ENCODE data around the gene CHTF18. TPM values are rescaled to one million over a fixed set of nuclear protein-coding genes. Genes with fewer than 3 reads are reported as not detected.
"Not testable (repeated sequence)": the region's sequence is repeated elsewhere in the genome, so short reads cannot be mapped to it uniquely, and the experiment has no call there.

CHTF18 gene
- total RNA-seq, 1 donor from 2014 or later, result 49.7 TPM

GRCh38 chr16:769184-769784 lies 19.1 kb upstream of the CHTF18 start:
- no peak for TF ChIP-seq CTCF (conservative IDR thresholded peaks at IDR 0.05; ENCODE audit: low read depth, low read length)
- DNase-seq (ENCODE audit: low read depth), result no peak
- H3K4me3 ChIP-seq (ENCODE audit: low read depth, low read length), result no peak overlapping the region

- no peak for TF ChIP-seq CTCF (conservative IDR thresholded peaks at IDR 0.05; ENCODE audit: low read depth, low read length)
- no peak for DNase-seq (ENCODE audit: low read depth)
Observed at GRCh38 chr16:769934-770333, 18.5 kb upstream of the CHTF18 start.

GRCh38 chr16:770411-770810 lies 18.0 kb upstream of the CHTF18 start:
- TF ChIP-seq CTCF (conservative IDR thresholded peaks at IDR 0.05; ENCODE audit: low read depth, low read length), result no peak

More at GRCh38 chr16:769934-770333, 18.5 kb upstream of the CHTF18 start:
- no peak overlapping the region for H3K4me3 ChIP-seq (ENCODE audit: low read depth, low read length)

GRCh38 chr16:772959-773358 lies 15.5 kb upstream of the CHTF18 start:
- no peak overlapping the region for H3K4me3 ChIP-seq (ENCODE audit: low read depth, low read length)
- no peak for DNase-seq (ENCODE audit: low read depth)
- no peak for TF ChIP-seq CTCF (conservative IDR thresholded peaks at IDR 0.05; ENCODE audit: low read depth, low read length)

More at GRCh38 chr16:770411-770810, 18.0 kb upstream of the CHTF18 start:
- DNase-seq (ENCODE audit: low read depth), result no peak
- H3K4me3 ChIP-seq (ENCODE audit: low read depth, low read length), result no peak overlapping the region

GRCh38 chr16:774086-775001 lies 14.1 kb upstream of the CHTF18 start:
- no peak for DNase-seq (ENCODE audit: low read depth)
- TF ChIP-seq CTCF (conservative IDR thresholded peaks at IDR 0.05; ENCODE audit: low read depth, low read length), result no peak
- no peak overlapping the region for H3K4me3 ChIP-seq (ENCODE audit: low read depth, low read length)

- H3K4me3 ChIP-seq (ENCODE audit: low read depth, low read length), result no peak overlapping the region
- TF ChIP-seq CTCF (conservative IDR thresholded peaks at IDR 0.05; ENCODE audit: low read depth, low read length), result no peak
- no peak for DNase-seq (ENCODE audit: low read depth)
Observed at GRCh38 chr16:775236-775796, 13.1 kb upstream of the CHTF18 start.

GRCh38 chr16:776298-776697 lies 12.1 kb upstream of the CHTF18 start:
- not testable (repeated sequence) for H3K4me3 ChIP-seq (ENCODE audit: low read depth, low read length); DNase-seq (ENCODE audit: low read depth)

Data from epithelial cell of proximal tubule (primary cell).